Superior temporal gyrus (tissue), 1 donor: ENCODE data around the gene ACYP2.
"Not testable (repeated sequence)": the region's sequence is repeated elsewhere in the genome, so short reads cannot be mapped to it uniquely, and the experiment has no call there.

Experiments
- DNase-seq: peaks from one replicate; pipeline ENCODE4 v3.0.0-alpha.2; 2016; ENCODE audit errors: extremely low spot score

The ACYP2 gene

DNA sequence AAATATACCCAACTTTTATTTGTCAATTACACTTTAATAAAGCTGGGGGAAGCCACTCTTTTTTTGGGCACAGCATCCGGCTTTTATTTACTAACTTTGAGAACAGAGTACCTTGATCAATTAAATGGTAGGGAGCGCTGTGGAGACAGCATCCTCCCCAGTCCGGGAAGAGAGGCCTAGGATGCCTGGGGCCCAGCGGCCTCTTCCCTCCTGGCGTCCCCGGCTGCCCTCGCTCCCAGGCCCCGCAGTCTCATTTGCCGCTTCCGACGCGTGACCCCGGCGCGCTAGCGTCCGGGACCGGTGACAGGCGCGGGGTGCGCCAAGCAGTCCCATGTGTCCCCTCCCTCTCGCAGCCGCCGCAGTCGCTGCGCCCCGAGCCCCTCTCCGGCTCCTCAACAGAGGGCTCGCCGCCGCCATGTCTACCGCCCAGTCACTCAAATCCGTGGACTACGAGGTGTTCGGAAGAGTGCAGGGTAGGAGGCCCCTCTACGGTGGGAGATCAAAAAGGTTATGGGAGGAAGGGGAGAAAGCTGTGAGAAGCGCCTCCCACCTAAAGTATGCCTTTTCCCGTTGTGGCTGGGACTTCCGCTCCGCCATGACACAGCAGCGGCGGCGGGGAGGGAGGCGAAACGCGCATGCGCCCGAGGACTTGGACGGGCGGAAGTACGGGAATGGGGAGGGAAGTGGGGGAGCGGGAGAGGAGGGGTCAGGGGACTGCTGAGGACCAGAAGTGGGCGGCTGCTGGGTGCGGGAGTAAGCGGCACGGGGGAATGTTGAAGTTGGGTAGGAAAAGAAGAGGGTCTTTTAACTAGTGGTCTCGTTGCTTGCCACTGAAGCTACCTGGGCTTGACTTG lies at the start of gene ACYP2:
Gene ACYP2, plus strand, starts transcription at position 332 of the 854 bp plus-strand sequence.
- peak; percentile 97 for DNase-seq

DNA sequence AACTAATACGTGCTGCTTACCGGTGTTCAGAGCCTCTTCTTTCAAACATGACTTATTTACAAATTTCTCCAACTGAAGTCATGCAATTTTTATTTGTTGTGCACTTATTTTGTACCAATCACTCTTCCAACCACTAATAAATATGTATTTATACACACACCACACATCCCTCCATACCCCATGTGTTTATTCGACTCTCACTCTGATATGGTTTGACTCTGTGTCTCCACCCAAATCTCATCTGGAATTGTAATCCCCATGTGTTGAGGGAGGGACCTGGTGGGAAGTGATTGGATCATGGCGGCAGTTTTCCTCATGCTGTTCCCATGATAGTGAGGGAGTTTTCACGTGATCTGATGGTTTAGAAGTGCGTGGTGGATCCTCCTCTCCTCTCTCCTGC lies 49.5 kb upstream of the ACYP2 start:
- no peak for DNase-seq

DNA sequence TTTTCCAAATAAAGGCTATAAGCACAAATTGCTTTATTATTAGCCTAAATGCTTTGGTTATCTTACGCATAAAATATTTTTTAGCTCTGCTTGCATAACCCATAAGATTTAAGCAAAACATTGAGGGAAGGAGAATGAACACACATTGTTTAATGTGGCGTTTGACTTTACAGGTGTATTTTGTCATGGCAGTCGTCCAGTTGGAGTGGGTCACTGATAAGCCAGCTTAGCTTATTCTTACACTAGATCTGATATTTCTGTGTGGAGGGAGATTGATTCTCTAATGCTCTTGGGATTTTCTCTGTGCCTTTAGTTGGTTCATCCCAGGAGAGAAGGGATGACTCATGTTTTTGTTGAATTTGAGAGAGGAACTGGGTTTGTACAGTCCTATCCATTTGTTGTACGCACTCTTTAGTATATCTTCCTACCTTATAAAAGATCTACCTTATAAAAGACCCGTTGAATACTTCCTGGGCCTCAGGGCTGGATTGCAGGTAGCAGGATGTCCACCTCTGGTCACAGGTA lies 47.5 kb upstream of the ACYP2 start:
- no peak for DNase-seq

DNA sequence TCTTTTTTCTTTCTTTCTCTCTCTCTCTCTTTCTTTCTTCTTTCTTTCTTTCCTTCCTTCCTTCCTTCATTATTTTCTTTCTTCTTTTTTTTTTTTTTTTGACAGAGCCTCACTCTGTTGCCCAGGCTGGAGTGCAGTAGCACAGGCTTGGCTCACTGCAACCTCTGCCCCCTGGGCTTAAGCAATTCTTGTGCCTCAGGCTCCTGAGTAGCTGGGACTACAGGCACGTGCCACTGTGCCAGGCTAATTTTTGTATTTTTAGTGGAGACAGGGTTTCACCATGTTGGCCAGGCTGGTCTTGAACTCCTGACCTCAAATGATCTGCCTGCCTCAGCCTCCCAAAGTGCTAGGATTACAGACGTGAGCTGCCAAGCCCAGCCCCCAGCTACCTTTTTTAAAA lies 42.9 kb upstream of the ACYP2 start:
- not testable (repeated sequence) for DNase-seq

DNA sequence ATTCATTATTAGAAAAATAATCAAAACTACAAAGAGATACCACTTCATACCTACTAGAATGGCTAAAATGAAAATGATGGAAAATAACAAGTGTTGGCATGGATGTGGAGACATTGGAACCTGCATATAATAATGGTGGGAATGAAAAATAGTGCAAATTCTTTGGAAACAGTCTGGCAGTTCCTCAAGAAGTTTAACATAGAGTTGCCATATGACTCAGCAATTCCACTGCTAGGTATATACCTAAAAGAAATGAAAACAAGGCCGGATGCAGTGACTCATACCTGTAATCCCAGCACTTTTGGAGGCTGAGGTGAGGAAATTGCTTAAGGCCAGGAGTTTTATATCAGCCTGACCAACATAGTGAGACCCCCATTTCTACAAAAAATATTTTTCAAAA lies 41.6 kb upstream of the ACYP2 start:
- DNase-seq = no peak

DNA sequence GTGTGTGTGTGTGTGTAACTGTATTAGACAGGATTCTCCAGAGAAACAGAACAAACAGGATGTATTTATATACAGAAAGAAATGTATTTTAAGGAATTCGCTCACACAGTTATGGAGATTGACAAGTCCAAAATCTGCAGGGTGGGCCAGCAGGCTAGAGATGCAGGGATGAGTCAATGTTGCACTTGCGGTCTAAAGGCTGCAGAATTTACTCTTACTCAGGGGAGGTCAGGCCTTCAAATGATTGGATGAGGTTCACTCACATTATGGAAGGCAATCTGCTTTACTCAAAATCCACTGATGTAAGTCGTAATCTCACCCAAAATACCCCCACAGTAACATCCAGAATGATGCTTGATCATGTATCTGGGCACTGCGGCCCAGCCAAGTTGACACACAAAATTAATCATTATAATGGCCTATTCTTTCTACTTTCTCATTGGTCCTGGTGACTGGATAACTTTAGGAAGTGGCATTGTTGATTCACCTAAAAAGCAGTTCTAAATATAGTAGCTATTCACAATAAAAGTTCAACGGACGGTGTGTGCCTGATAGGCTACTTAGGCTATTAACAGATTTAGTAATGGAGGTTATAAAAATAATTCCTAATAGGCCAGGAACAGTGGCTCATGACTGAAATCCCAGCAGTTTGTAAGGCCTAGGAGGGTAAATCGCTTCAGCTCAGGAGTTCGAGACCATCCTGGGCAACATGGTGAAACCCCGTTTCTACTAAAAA lies 40.6 kb upstream of the ACYP2 start:
- no peak for DNase-seq

DNA sequence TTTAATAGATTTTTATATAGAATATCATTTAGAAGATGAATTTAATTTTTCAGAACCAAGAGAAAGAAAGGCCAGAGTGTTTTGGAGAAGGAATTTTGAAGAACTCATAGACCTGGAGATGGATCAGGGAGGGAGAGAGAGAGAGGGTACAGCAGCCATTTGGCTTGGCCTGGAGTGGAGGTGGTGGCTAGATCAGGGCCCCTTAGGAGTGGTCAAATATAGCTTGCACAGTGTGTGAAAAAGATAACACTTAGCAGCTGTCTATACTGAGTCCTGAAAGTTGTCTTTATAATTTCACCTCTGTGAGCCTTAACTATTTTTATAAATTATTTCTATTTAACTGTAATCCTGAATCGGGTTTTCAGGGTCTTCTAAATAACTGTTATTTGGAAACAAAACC lies 38.8 kb upstream of the ACYP2 start:
- no peak for DNase-seq

DNA sequence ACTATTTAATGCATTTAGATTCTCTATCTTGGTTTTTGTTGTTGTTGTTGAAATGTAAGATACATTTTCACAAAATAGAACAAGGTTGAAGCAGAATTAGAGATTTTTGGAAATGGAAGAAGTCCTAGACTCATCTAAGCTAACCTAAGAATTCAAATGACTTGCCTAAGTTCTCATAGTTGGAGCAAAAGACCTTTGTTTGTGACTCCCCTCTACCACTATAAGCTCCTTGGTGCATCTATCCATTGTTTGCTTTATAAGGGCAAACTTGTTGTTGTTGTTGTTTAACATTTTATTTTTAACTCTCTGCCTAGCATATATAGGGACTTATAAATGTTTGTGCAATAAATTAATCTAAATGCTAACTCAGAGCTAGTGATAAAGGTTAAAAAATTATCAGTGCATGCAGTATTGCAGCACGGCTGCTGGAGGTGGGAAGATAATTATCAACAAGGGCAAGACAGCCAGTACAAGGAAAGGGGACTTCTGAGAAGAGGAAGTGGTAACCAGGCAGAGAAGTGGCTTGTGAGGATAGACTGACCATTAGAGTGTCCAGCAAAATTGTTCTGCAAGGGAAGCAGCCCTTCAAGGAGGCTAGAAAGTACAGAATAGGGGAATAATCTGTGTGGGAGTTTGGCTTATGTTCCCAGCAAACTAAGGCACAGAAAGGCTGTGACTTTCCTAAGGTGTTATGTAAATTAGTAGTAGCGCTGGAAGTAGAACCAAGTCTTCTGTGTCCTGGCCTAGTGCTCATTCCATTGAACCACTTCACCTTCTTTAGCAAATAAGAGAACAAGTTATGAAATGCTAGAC lies 38.1 kb upstream of the ACYP2 start:
- no peak for DNase-seq

DNA sequence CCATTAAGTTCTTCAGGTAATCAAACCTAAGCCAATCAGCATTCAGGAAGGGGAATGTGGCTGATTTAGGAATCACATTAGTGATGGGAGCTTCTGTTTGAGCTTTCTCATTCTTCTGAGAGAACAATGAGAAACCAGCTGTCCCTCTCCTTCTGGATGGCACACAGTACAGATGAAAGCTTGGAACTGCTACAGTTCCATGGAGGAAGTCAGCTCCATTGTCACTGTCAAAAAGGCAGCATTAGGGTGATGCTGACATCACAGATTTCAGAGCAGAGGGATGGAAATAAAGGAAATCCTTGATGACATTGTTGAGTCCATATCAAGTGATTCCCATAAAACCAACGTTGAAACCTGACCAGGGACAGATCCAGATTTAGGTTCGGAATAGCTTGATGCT lies 36.1 kb upstream of the ACYP2 start:
- peak; percentile 84 for DNase-seq

DNA sequence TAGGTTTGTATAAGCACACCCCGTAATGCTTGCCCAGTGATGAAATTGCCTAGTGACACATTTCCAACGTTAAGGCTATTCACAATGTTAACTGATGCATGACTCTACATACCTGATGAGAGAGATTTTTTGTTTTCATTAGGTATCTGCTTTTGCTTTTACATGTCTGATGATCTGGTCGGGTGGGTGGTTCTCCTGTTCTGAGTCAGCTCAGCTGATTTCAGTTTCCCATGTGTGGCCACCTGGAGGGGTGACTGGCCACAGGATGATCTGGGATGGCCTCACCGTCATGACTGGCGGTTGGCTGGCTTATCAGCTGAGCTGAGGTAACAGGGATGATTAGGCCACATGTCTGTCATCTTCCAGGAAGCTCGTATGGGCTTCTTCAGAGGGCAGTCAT lies 33.8 kb upstream of the ACYP2 start:
- no peak for DNase-seq

DNA sequence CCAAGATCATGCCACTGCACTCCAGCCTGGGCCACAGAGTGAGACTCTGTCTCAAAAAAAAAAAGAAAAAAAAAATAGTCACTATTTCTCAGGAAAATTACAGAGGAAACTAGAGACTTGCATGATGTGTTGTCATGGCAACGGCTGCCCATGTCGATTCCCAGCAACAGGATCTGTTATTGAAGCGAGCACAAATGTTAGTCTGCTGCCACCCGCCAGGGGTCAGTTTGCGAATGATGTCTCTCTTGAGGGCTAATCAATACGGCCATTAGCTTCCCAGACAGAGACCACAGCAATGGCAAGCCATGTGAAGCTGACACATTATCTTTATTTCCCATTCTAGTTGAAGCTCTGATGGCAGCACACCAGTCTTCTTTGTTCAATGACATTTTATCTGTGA lies 32.4 kb upstream of the ACYP2 start:
- DNase-seq = peak; percentile 70

DNA sequence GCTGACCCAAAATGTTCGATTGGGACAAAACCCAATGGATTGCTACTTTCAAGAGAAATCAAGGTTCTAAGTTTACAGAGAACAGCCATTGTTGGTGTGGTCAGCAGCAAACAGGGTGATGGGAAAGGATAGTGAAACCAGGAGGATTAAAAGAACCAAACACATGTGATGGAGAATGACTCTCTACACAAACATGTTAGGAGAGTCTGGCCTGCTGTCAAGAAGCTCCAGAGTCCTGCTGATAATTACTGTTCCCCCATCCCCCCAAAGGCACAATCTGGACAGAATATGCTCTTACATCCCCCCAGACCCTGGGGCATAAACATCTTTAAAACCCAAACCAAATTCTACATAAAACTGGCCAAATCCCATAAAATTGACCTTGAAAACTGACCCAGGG lies 32.0 kb upstream of the ACYP2 start:
- no peak for DNase-seq

DNA sequence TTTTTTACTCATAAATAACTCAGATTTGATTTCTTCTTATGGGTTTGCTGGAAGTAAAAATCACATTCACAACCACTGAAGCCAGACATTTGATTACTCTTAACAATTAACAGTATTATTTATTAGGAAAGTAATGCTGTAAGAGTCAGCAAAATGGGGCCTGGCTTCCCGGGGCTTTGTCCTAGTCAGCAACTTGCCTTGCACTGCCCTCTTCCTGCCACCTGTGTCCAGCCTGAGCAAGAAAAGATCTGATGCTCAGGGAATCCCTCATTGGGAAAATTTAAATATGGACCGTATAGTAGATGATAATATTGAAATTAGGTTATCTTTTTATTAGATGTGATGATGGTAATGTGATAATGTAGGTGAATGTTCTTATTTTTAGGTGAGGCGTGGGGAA lies 30.8 kb upstream of the ACYP2 start:
- peak; percentile 72 for DNase-seq

DNA sequence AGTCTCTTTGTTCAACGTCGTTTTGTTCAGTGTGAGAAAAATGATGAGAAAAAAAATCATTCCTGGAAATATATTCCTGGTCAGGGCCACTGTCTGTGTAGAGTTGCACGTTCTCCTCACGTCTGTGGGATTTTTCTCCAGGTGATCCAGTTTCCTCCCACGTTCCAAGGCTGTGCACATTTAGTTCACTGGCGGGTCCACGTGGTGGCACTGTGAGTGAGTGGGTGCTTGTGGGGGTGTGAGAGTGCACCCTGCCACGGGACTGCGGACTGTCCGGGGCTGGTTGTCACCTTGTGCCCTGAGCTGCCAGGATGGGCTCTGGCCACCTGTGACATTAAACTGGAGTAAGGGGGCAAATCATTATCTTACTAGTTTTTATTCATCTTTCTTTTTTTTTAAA lies 30.3 kb upstream of the ACYP2 start:
- DNase-seq = no peak

DNA sequence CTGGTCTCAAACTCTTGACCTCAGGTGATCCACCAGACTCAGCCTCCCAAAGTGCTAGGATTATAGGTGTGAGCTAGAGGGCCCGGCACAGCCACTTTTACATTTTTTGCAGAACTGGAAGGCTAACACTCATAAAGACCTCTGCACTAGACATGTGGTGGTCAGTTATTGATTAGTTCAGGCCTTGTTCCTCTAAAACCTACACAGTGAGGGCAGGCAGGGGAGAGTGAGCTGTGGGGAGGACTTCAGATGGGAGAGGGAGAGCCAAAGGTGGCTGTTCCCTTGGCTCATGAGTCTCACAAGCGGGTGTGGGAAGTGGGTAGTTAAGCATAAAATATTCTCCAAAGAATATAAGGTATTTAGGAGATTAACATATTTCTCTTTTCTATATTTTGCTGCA lies 29.3 kb upstream of the ACYP2 start:
- DNase-seq = no peak

DNA sequence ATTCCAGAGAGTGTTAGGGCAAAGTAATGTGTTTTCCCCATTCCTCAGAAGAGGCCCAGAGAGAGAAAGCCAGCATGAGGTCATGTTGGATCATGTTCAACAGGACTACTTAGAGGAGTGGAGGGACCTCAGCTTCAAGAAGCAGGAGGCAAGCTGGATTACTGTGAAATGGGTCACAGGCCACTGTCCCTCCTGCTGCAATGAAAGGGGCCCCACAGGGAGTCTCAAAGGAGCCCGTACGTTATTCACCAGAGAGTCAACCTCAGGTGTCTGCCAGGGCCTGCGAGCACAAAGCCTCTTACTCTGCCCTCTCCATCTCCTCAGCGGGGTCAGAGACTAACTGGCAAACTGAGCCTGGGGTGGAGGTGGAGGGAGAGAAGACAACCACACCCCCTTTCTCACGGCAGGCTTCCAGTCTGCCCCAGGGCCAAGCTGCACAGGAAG lies 27.2 kb upstream of the ACYP2 start:
- no peak for DNase-seq

DNA sequence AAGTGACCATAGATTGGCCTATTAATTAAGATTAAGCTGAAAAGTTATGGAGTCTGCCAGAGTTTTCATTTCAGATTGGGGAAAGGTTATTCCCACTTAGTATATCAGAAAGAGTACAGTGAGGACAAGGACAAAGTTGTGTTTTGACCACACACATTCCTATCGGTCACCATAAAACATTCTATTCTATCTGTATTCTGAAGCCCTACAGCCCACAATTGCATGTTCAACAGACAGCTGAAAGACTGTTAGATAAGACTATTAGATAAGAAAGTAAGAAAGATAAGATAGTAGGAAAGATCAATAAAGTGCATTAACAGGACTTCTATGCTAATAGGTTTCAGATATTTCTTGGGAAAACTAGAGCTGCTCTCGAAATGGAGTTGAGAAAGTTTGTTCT lies 26.7 kb upstream of the ACYP2 start:
- no peak for DNase-seq

DNA sequence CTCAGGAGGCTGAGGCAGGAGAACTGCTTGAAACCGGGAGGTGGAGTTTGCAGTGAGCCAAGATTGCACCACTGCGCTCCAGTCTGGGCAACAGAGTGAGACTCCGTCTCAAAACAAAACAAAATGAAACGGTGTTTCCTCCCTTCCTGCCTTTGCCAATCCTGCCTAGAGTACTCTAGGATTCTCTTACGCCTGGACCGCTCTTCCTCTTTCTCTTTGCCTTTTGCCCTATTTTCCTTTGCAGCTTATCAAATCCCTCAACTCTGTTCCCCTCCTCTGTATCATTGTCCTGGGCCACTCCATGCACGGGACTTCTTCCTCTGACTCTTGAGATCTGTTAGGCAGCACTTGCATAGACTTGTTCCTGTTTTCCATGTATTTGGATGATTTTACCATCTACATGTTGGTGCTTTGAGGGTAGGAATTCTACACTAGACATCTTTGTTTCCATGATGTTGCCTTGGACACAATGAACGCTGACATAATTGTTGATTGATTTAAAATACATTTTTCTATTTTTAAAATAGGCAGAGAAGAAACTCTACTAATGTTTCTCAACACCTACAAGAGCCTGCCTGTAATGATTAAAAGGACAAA lies 24.8 kb upstream of the ACYP2 start:
- DNase-seq = no peak

DNA sequence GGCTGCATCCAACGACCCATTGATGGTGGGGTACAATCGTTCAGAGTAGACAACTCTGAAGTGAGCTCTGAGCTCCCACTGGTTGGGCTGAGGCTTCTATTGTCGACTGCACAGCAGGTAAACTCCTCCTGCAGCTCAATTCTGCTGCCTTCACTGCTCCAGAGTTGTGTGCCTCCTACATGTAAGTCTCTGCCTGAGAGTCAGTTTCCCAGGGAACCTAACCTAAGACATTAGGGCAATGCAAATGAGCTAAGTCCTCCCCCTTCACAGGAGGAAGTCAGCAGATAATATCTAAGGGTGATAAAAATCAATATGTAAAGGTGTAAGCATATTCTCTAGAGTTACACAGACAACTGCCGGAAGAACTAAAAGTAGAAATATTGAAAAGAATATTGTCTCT lies 22.5 kb upstream of the ACYP2 start:
- no peak for DNase-seq

DNA sequence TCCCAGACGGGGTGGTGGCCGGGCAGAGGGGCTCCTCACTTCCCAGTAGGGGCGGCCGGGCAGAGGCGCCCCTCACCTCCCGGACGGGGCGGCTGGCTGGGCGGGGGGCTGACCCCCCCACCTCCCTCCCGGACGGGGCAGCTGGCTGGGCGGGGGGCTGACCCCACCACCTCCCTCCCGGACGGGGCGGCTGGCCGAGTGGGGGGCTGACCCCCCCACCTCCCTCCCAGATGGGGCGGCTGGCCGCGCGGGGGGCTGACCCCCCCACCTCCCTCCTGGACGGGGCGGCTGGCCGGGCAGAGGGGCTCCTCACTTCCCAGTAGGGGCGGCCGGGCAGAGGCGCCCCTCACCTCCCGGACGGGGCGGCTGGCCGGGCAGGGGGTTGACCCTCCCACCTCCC lies 20.0 kb upstream of the ACYP2 start:
- DNase-seq = not testable (repeated sequence)

DNA sequence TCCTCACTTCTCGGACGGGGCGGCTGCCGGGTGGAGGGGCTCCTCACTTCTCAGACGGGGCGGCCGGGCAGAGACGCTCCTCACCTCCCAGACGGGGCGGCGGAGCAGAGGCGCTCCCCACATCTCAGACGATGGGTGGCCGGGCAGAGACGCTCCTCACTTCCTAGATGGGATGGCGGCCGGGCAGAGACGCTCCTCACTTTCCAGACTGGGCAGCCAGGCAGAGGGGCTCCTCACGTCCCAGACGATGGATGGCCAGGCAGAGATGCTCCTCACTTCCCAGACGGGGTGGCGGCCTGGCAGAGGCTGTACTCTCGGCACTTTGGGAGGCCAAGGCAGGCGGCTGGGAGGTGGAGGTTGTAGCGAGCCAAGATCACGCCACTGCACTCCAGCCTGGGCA lies 19.3 kb upstream of the ACYP2 start:
- not testable (repeated sequence) for DNase-seq

DNA sequence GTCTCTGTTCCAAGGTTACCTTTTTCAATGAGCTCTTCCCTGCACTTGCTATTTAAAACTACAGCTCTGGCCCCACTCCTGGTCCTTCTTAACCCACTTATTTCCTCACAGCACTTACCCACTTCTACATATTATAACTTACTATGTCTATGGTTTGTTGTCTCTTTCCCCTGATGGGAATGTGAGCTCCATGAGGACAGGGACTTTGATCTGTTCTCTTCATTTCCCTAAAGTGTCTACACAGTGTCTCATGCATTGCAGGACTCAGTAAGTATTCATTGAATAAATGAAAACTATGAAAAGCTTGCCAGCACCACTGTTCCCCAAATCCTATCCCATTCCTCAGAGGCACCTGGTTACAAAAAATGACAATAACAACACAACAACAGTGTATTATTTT lies 18.3 kb upstream of the ACYP2 start:
- no peak for DNase-seq
